Measurements from ENCODE around the gene ACTG2. TPM values are rescaled to one million over a fixed set of nuclear protein-coding genes. Genes with fewer than 3 reads are reported as not detected.

Gene ACTG2
- total RNA-seq, 3 donors from 2014 or later (not counting 1 experiment from before 2014, with no cell fraction given): not detected

GRCh38 chr2:73859721-73860586, 32.9 kb upstream of the ACTG2 start:
- WGBS (ENCODE audit: insufficient coverage): 95% methylated on average over 4 of the region's 6 CpGs
- Mint-ChIP-seq H3K27ac (no peak overlapping the region), H3K4me1 (no peaks in the 10 kb centered on the region), H3K36me3 (peaks cover 36% of the 10 kb centered on the region), H3K9me3 (no peaks in the 10 kb centered on the region), H3K27me3 (ENCODE audit: low read depth in 2 of 2) (no peaks in the 10 kb centered on the region), H3K4me3 (no peak overlapping the region)
- no peak for DNase-seq
- TF ChIP-seq CTCF (IDR thresholded peaks at IDR 0.05): no peak
- Histone ChIP-seq H3K4me3 (ENCODE audit: low read length) (no peak overlapping the region), H3K27ac (ENCODE audit: low read length) (no peak overlapping the region), H3K9me3 (ENCODE audit: control insufficient read depth, insufficient read depth, low read length) (no peaks in the 10 kb centered on the region), H3K36me3 (ENCODE audit: control insufficient read depth, insufficient read depth, low read length) (peaks cover 58% of the 10 kb centered on the region), H3K27me3 (ENCODE audit: control insufficient read depth, insufficient read depth, low read length) (no peaks in the 10 kb centered on the region), H3K4me1 (ENCODE audit: control insufficient read depth, insufficient read depth, low read length) (no peaks in the 10 kb centered on the region)
- intact Hi-C loops (cut with micrococcal nuclease): no loop called here
- no peak for ATAC-seq

- no peaks in the 10 kb centered on the region for H3K27me3 Mint-ChIP-seq (ENCODE audit: low read depth in 2 of 2)
- peaks cover 59% of the 10 kb centered on the region for H3K36me3 ChIP-seq (ENCODE audit: control insufficient read depth, insufficient read depth, low read length)
- DNase-seq: no peak
- intact Hi-C loops (cut with micrococcal nuclease): no loop called here
- no peaks in the 10 kb centered on the region for H3K27me3 ChIP-seq (ENCODE audit: control insufficient read depth, insufficient read depth, low read length)
- H3K4me3 Mint-ChIP-seq: no peak overlapping the region
- H3K4me1 Mint-ChIP-seq: no peaks in the 10 kb centered on the region
- TF ChIP-seq CTCF (IDR thresholded peaks at IDR 0.05): no peak
- H3K27ac ChIP-seq (ENCODE audit: low read length): no peak overlapping the region
- H3K27ac Mint-ChIP-seq: no peak overlapping the region
- peaks cover 45% of the 10 kb centered on the region for H3K36me3 Mint-ChIP-seq
- no peak overlapping the region for H3K4me3 ChIP-seq (ENCODE audit: low read length)
- H3K9me3 Mint-ChIP-seq: no peaks in the 10 kb centered on the region
- ATAC-seq: no peak
- H3K4me1 ChIP-seq (ENCODE audit: control insufficient read depth, insufficient read depth, low read length): no peaks in the 10 kb centered on the region
- WGBS (ENCODE audit: insufficient coverage): 93% methylated on average over 2 of the region's 2 CpGs
- H3K9me3 ChIP-seq (ENCODE audit: control insufficient read depth, insufficient read depth, low read length): no peaks in the 10 kb centered on the region
These were observed 29.8 kb upstream of the ACTG2 start for GRCh38 chr2:73862987-73863386.

- no peak for TF ChIP-seq CTCF (IDR thresholded peaks at IDR 0.05)
- intact Hi-C loops (cut with micrococcal nuclease): no loop called here
- Mint-ChIP-seq H3K36me3 (peaks cover 28% of the 10 kb centered on the region), H3K27me3 (ENCODE audit: low read depth in 2 of 2) (no peaks in the 10 kb centered on the region), H3K27ac (no peak overlapping the region), H3K4me1 (no peaks in the 10 kb centered on the region), H3K9me3 (no peaks in the 10 kb centered on the region), H3K4me3 (no peak overlapping the region)
- ATAC-seq: no peak
- 95% methylated on average over 7 of the region's 9 CpGs for WGBS (ENCODE audit: insufficient coverage)
- DNase-seq: no peak
- H3K36me3 ChIP-seq (ENCODE audit: control insufficient read depth, insufficient read depth, low read length): peaks cover 28% of the 10 kb centered on the region
- no peak overlapping the region for H3K4me3 ChIP-seq (ENCODE audit: low read length)
- H3K9me3 ChIP-seq (ENCODE audit: control insufficient read depth, insufficient read depth, low read length): no peaks in the 10 kb centered on the region
- no peak overlapping the region for H3K27ac ChIP-seq (ENCODE audit: low read length)
- no peaks in the 10 kb centered on the region for H3K27me3 ChIP-seq (ENCODE audit: control insufficient read depth, insufficient read depth, low read length)
- H3K4me1 ChIP-seq (ENCODE audit: control insufficient read depth, insufficient read depth, low read length): no peaks in the 10 kb centered on the region
These were observed 24.4 kb upstream of the ACTG2 start for GRCh38 chr2:73868204-73868978.
